OCI-M1 (cell line): Measurements from ENCODE around the gene ABCB8.
"Not testable (repeated sequence)": the region's sequence is repeated elsewhere in the genome, so short reads cannot be mapped to it uniquely, and the experiment has no call there.

Experiments
- DNase-seq: peaks from one replicate; lab custom pipeline; 2025; lab: John Stamatoyannopoulos, UW

ABCB8 gene

DNA sequence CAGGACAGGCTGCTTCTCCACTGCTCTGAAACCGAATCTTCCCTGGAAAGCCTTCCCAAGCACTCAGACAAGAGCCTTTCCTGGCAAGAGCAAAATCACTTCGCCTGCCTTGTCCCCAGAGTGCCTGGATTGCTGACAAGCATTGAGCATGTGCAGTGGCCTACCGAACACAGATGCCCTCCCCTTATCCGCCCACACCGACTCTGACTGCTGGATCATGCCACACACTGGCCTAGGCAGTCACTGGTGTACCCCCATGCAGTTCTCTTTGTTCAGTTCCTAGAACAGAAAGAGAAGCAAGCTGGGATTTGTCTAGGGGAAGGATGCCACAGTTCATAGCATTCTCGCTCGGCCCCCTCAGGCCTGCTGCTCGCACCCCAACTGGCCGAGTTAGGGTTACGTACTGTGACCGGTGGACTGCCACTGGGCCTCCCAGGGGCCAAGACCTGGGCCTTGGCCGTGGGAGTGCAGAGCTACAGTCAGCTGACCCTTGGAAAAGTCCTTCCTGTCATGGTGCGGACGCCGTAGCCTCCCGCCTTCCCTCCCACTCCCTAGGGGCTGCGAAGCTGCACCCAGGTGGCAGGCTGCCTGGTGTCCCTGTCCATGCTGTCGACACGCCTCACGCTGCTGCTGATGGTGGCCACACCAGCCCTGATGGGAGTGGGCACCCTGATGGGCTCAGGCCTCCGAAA lies 6.9 kb downstream of the ABCB8 start:
- DNase-seq, result no peak

DNA sequence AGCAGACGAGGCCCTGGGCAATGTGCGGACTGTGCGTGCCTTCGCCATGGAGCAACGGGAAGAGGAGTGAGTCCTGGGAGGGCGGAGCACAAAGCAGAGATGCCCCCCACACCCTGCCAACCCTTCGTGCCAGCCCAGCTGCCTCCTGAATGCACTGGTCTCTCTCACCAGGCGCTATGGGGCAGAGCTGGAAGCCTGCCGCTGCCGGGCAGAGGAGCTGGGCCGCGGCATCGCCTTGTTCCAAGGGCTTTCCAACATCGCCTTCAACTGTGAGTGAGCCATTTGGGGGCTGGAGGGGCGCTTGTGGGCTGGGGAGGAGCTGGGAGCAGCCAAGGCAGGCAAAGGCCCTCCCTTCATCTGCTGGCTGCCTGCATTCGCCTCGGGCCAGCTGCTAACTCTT lies 7.7 kb downstream of the ABCB8 start:
- no peak for DNase-seq

- peak; percentile 95 for DNase-seq
These were observed 10.9 kb downstream of the ABCB8 start for GRCh38 chr7:151038951-151039849.

DNA sequence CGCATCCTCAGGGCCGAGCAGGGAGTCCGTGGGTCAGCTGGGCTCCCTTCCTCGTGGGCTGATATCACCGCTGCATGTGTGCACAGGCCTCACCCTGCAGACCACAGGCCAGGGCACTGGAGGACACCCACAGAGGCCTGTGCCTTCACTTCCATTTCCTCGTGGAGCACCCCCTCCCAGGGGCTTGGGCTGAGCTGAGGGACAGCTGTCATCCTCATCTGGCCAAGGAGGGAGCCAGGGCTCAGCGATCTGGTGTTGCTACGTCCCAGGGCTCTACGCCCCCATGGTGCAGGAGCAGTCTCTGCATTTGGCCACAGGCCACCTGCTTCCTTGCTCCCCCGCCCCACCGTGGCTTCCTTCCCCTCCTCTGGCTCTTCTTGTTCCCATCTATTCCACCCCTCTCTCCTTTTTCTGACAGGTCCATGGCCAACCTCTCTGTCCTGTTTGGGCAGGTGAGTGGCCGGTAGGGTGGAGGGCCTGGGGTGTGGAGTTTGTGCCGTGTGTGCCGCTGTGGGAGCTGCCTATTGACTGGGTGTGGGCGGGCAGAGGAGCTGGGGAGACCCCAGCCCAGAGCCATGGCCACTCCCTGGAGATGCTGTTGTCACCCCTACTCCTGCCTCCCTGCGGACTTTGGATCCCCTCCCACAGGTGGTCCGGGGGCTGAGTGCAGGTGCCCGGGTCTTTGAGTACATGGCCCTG lies 11.7 kb downstream of the ABCB8 start:
- no peak for DNase-seq

DNA sequence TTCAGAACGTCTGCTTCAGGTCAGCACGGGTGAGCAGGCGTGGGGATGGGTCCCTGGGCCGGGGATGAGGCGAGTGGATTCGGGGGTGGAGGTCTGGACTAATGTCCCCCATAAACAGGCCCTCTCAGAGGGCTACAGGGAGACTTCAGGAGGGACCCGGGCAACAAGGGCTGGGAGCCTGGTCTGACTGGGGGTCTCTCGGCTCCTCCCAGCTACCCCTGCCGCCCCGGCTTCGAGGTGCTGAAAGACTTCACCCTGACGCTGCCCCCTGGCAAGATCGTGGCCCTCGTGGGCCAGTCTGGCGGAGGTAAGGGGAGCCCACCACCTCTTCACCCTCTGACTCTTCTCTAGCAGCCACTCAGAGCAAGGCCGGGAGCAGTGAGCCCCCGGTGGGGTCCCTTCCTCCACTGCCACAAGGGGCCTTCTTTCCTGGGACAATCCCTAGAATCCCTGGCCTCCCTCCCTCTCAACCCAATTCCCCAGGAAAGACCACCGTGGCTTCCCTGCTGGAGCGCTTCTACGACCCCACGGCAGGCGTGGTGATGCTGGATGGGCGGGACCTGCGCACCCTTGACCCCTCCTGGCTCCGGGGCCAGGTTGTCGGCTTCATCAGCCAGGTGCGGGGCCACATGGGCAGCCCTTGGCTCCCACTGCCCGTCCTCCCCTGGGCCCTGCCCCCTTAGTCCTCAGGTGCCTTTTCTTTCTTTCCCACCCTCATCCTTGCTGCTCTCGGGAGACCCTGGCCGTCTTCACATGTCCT lies 12.5 kb downstream of the ABCB8 start:
- DNase-seq, result no peak

DNA sequence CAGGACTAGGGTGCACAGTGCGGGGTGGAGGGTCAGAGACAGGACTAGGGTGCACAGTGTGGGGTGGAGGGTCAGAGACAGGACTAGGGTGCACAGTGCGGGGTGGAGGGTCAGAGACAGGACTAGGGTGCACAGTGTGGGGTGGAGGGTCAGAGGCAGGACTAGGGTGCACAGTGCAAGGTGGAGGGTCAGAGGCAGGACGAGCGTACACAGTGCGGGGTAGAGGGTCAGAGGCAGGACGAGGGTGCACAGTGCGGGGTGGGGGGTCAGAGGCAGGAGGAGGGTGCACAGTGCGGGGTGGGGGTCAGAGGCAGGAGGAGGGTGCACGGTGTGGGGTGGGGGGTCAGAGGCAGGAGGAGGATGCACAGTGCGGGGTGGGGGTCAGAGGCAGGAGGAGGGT lies 15.2 kb downstream of the ABCB8 start:
- not testable (repeated sequence) for DNase-seq

DNA sequence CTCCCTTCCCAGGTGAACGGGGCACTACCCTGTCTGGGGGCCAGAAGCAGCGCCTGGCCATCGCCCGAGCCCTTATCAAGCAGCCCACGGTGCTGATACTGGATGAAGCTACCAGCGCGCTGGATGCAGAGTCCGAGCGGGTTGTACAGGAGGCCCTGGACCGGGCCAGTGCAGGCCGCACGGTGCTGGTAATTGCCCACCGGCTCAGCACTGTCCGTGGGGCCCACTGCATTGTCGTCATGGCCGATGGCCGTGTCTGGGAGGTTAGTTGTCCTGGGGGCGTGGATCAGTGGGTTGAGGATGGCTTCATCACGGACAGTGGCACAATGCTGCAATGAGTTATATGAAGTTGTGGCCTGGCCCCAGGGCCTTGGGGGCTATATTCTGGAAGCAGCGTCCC lies 15.7 kb downstream of the ABCB8 start:
- no peak for DNase-seq

DNA sequence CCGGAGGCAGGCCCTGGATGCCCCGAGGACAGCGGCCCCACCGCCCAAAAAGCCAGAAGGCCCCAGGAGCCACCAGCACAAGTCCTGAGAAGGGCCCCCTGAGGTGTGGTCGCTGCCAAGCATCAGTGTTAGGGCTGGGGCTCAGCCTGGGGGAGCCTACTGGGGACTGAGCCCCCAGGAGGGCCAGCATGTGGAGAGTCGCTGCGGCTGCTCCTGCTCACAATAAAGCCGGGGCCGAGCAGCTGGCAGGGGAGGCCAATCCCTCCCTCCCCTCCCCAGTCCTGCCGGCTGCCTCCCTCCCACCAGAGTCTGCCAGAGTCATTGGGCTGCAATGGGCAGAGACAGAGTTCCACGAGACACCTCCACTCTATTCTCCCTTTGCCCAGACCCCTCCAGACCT lies 17.0 kb downstream of the ABCB8 start:
- DNase-seq, result no peak

DNA sequence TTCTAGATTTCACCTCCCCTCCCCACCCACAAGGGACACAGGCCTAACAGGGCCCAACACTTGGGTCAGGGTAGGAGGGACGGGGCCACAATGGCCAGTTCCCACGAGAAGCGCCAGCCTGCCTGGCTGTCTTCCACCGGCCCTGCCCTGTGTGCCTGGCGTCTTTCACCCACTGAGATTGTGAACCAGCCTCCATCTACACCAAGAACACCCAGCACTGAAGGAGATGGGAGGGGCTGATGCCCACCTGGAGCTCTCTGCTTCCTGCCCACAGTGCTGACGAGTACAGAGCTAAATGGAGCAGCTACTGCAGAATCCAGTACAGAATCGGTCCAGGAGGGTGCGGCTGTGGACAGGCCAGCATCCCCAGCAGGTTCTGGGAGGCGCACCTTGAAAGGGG lies 17.7 kb downstream of the ABCB8 start:
- no peak for DNase-seq

DNA sequence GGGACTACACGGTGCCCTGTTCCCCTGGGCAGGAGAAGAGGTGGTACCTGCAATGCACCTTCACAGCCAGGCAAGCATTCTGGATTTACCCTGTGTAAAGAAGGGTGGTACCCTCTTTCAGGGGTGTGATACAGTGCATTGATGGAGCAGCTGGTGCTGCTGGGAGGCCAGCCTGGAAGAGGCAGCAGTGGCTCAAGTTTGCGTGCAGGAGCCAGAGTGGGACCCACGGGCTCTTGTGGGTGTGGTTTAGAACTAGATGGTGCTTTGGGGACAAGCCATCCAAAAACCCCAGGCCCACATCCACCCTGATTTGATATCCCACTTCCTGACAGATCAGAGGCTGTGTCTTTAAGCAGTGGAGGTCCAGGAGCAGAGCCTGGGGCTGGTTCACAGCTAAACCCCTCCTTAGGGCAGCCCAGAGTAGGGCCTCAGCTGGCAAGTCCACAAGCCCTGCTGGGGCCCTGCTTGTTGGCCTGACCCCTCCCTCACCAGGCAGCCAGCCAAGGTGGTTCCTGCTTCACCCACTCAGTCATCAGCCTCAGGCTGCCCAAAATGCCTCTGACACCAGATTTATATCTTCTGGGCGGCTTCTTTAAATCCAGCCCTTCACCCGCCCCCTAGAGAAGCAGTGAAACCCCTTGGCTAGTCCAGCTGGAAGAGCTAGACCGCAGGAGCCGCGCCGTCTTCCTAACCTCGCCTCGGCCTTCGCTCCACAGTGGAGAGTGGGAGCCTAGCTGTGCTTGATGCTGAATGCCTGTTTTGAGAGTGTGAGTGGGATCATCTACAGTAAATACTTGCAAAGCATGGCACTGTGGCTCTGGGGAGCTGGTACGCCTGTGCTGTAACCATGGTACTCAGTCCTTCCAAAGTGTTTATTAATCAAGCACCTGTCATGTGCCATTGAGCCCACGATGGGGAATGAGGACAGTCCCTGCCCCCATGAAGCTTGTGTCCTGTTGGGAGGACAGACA lies 18.6 kb downstream of the ABCB8 start:
- DNase-seq, result peak; percentile 40

GRCh38 chr7:151047976-151048815 lies 19.9 kb downstream of the ABCB8 start, which contains the start of gene ASIC3:
Gene ASIC3, plus strand, starts transcription at chr7:151048531. Its CDS starts 355 bp downstream, at chr7:151048886.
- no peak for DNase-seq

- DNase-seq, result no peak
These were observed 20.7 kb downstream of the ABCB8 start for GRCh38 chr7:151048911-151049463.

DNA sequence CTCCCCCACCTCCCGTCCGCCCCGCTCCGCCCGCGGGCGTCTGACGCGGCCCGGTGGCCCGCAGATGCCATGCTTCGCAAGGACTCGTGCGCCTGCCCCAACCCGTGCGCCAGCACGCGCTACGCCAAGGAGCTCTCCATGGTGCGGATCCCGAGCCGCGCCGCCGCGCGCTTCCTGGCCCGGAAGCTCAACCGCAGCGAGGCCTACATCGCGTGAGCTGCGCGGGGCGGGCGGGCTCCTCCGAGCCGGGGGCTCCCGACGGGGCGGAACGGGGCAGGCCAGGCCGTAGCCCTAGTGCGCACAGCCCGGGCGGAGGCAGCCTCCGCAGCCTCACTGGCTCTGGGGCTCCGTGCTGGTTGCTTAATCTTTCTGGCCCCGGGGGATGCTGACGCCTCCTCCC lies 22.9 kb downstream of the ABCB8 start:
- DNase-seq, result peak; percentile 58

GRCh38 chr7:151053096-151053495 lies 24.8 kb downstream of the ABCB8 start:
- DNase-seq, result no peak

GRCh38 chr7:151053751-151054150 lies 25.5 kb downstream of the ABCB8 start:
- DNase-seq, result no peak

GRCh38 chr7:151056283-151056665 lies 28.0 kb downstream of the ABCB8 start:
- peak; percentile 0 for DNase-seq

- DNase-seq, result no peak
These were observed 28.6 kb downstream of the ABCB8 start for GRCh38 chr7:151056666-151057505.

DNA sequence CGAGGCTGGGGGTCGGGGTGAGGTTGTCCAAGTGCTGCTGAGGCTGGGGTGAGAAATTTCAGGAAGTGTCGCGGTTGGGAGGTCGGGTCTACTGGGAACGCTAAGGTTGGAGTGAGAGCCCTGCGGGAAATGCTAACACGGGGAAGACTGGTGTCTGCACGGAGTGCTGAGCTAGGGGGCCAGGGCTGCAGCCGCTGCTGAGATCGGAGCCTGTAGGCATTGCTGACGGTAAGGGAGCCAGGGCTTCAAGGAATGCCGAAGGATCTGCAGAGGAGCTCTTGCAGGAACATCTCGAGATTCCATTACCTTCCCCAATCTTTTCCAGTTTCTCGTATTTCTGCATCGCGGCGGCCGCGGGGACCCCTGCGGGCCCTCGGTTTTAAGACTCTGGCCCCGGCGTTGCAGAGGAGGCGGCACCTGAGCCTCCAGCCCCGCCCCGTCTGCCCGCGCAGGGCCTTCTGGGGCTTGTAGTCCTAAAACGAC lies 29.3 kb downstream of the ABCB8 start, which contains the start of gene CDK5:
TSS of gene CDK5 (minus strand) at position 392 of the 483 bp plus-strand sequence. CDS start at position 343, 49 bp downstream.
- DNase-seq, result no peak
